HG02642 (cell line): ENCODE results near the gene CALML3.

Experiments used
- ATAC-seq: cut with Tn5 transposase; IDR thresholded peaks from one replicate; pipeline ENCODE4 v1.9.1; 2021; ENCODE audit warnings: mild to moderate bottlenecking; ENCODE audit not compliant: unreplicated experiment, poor library complexity

CALML3 gene

DNA sequence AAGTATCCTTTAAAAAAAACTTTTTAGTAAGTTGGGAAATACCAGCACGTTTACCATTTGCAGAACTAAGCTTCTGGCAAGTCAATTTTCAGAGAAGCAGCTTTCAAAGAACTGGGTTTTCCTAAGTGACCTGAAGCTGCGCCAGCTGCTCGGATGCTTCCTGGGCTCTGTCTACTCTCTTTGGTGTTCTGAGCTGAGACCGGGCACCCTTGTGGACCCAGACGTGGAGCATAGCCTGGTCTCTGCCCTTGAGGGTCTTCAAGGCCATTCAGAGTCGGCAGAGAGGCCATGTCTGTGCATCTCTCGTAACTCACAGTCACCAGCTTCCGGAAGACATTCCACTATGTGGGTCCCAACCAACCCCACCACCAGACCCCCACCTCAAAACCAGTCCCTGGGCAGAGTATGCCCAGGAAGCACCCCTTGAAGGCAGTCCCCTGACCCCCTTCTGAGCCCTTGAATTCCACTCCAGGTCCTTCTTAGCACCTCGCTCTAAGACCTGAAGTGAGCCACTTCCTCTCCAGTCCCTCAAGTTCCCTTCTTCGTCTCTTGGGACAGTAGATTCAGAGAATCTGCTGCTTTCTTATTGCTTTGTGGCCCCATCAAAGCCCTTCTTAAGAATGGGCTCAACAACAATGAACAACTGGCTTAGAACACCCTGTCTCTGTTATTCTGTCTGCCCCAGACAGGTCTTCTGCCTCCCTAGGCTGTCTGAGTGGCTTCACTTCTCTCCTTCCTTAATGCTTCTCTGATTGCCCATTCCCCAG is 33.9 kb upstream of the CALML3 start:
- ATAC-seq = no peak

GRCh38 chr10:5491477-5491876 is 33.3 kb upstream of the CALML3 start:
- no peak for ATAC-seq

- ATAC-seq = no peak
Observed at GRCh38 chr10:5492322-5492855, 32.4 kb upstream of the CALML3 start.

DNA sequence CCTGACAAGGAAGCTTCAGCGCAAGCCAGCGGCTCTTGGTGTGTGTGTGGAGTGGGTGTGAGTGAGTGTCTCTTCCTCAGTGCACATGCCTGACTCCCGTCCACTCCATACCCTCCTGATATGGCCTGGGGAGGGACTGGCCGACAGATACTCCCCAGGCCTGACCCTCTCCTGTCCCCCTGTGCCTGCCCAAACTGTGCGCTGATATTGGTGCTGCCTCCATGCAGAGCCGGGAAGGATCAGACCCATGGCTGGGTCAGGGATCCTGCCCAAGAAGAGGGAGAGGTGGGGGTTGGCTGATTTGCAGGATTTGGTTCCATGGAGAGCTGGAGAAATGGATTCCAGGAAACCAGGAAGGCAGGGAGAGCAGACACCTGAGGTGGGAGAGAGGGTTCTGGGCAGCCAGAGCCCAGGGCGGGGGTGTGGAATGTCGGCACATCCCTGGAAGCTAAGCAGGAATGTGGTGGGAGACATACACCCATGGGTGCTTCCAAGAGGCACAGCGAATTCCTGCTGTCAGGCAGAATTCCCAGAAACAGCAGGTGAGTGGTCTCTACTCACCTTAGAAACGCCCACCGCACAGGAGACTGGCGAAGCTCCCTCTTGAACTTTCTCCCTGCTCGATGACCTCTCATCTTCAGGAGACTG is 31.7 kb upstream of the CALML3 start:
- ATAC-seq = no peak

- ATAC-seq = no peak
Observed at GRCh38 chr10:5493691-5494090, 31.1 kb upstream of the CALML3 start.

DNA sequence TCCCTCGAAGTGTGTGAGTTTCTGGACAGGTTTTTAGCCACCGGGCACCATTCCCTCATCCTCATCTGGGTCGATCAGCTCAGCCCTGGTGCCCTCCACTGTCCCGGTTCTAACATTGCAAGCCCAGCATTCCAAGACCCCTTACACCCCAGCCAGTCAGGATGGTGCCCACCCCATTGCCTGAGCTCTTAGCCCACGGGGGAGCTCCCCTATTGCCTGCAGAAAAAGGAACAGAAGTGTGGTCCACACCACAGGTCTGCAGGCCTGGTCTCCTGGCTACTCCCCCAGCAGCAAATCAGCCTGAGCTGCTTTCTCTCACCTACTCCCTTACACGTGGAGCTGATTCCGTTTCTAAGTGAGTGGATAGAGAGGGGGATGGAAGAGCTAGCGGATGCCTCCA is 30.1 kb upstream of the CALML3 start:
- ATAC-seq = no peak

- ATAC-seq = no peak
Observed at GRCh38 chr10:5496261-5497250, 28.2 kb upstream of the CALML3 start.

DNA sequence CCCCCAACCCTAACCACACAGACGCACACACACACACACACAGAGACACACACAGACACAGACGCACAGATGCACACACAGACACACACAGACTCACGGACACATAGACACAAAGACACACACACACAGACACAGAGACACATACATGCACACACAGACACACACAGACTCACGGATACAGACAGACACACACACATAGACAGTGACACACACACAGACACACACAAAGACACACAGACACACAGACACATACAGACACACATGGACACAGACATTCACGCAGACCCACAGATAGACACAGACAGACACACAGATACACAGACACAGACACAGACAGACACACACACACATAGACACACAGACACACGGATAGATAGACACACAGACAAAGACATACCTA is 27.5 kb upstream of the CALML3 start:
- no peak for ATAC-seq

DNA sequence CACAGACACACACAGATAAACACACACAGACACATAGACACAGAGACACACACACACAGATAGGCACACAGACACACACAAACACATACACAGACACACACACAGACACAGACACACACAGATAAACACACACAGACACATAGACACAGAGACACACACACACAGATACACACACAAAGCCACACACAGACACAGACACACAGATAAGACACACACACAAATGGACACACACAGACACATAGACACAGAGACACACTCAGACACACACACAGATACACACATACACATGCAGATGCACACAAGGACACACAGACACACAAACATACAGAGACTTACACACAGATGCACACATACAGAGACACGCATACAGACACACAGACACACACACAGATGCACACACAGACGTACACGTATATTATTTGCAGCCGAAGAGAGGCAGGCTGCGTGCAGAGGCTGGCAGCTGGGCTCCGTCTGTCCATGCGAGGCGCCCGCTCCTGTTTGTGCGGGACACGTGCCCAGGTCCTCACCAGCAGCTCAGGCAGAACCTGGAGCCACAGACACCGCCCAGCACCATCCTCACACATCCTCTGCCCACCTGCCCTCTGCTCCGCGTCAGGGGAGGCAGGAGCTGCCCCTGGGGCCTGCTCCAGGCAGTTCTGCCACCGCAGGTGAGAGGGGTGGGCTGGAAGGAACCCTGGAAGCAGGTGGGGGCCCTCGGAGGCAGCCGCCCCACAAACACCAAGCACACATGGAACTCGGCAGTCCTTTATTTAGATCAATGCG is 26.6 kb upstream of the CALML3 start:
- ATAC-seq = no peak

GRCh38 chr10:5498791-5499492 is 25.8 kb upstream of the CALML3 start:
- ATAC-seq = no peak

- ATAC-seq = no peak
Observed at GRCh38 chr10:5499493-5500140, 25.1 kb upstream of the CALML3 start, which contains the start of gene CALML5. Gene CALML5, minus strand, starts transcription at chr10:5499570. Its CDS starts 132 bp downstream, at chr10:5499438.

GRCh38 chr10:5500162-5500670 is 24.5 kb upstream of the CALML3 start:
- ATAC-seq = no peak

GRCh38 chr10:5500910-5501309 is 23.9 kb upstream of the CALML3 start:
- ATAC-seq = no peak

DNA sequence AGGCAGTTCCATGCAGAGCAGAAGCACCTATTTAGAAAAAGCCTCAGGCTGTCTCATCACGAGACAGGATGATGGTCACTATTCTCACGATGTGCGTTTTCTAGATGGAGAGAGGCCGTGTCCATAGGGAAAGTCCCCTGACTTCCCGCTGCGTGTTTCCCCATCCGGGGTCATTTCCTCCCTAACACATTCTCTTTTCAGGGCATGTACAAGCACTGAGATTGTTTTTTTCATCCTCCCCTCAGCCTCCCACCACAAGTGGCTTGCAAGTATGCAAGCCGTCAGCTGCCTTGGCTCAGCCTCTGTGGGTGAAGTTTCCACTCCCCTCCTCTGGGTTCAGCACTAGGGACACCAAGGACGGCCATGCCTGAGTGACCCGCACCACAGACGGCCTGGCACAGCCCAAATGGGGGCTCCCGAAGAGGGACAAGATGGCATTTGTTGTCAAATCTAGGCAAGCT is 22.7 kb upstream of the CALML3 start:
- no peak for ATAC-seq

- no peak for ATAC-seq
Observed at GRCh38 chr10:5502571-5503476, 21.9 kb upstream of the CALML3 start.

DNA sequence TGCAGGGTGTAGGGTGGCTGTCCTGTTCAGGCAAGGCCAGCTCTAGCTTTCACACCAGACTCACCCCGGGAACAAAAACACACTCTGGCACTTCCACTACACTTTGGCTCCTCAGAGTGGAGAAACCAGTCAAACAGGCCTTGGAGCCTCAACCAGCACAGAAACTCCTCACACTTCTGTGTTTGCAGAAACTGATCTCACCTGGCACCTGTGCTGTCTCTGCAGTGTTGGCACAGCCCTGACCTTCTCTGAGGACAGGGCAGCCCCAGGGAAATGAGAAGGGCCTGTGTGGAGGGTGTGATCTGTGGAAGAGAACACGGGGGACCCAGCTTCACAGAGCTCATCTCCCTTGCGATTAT is 21.3 kb upstream of the CALML3 start:
- no peak for ATAC-seq
